Fibroblast of skin of right quadriceps (primary cell): ENCODE data around the gene NUMA1.

Source experiments
- DNase-seq: peaks from one replicate; pipeline ENCODE4 v3.0.0-alpha.2; 2013

Gene NUMA1

DNA sequence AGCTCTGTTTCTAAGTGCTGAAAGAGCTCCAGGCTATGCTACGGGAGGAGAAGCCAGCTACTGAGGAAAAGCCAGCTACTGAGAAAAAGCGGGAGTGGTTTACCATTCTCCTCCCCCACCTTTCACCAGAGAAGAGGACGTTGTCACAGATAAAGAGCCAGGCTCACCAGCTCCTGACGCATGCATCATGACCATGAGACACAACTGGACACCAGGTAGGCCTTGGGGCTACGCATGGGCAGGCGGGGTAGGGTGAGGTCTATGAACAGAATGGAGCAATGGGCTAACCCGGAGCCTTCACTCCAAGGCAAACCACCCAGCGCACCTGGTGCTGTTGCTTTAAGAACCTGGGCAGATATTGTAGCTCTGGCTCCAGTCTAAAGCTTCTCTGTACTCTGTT, 80.5 kb downstream of the NUMA1 start:
- no peak for DNase-seq

DNA sequence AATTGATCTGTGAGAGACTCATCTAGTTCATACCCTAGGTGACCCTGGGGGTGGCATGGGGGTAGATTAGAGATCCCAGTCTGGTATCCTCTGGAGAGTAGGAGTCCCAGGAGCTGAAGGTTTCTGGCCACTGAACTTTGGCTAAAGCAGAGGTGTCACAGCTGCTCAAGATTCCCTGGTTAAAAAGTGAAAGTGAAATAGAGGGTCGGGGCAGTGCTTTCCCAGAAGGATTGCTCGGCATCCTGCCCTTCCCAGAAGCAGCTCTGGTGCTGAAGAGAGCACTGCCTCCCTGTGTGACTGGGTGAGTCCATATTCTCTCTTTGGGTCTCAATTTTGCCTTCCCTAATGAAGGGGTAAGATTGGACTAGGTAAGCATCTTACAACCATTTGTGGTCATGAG, 81.0 kb downstream of the NUMA1 start:
- no peak for DNase-seq

DNA sequence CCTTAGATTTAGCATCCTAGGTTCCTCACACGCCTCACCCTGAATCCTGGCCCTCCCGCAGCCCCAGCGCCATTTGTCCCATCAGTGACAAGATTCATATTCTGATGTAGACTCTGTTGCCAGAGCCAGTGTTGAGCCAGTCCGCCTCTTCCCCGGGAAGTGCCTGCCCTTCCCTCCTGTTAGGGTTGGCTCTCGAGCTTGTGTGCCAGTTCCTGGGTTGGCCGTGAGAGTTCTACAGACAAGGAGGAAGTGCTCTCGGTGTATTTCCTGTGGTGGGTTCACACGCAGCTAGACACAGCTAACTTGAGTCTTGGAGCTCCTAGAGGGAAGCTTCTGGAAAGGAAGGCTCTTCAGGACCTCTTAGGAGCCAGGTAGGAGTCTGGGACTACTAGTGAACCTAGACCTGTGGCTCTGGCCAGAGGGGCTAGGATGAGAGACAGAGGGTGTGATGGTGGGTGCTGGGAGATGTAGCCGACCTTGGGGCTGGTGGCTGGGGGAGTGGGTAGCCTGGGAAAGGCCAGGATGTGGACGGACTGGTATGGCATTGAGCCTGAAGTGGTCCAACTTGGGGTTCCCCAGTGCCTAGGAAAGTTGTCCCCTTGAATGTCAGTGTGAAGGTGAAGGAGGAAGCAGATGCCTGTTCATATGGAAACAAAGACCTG, 81.6 kb downstream of the NUMA1 start, which contains the start of gene IL18BP:
Gene IL18BP (plus strand): TSS at position 261 of the 662 bp plus-strand sequence. CDS start 1,076 bp downstream, outside the sequence.
- DNase-seq = no peak

DNA sequence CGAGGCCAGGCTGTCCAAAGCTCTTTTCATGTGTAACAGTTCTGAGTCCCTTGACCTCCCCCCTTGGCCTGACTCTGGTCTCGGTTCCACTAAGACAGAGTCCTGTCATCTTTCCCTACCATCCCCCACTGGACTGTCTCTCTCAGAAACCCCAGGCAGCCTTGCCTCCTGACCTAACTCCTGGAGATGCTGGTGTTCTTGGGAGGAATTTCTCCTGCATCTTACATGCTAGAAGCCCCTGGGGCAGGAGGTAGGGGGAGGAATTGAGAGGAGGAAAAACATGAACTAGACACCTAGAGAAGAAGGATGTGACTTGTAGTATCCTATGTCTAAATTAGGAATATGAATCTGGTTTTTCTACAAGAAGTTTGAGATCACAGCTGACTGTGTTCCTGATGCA, 82.3 kb downstream of the NUMA1 start:
- DNase-seq = no peak

DNA sequence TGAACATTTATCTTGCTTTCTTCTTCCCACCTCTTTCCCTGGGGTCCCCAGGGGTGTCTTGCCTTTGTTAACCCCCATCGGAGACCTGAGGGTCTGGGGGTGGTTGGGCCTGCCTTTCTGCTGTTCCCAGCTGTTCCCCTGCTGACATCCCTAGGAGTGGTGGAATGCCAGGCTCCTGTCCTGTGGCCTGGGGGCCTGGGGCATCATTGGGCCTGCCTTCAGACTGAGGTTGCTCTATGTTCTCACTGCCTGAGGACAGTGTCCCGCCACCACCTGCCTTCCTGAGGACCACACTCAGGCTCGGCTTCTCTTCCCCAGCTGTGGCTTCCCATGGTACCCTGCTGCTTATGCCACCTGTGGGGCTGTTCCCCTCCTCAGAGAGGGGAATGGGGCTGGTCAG, 82.7 kb downstream of the NUMA1 start:
- no peak for DNase-seq

DNA sequence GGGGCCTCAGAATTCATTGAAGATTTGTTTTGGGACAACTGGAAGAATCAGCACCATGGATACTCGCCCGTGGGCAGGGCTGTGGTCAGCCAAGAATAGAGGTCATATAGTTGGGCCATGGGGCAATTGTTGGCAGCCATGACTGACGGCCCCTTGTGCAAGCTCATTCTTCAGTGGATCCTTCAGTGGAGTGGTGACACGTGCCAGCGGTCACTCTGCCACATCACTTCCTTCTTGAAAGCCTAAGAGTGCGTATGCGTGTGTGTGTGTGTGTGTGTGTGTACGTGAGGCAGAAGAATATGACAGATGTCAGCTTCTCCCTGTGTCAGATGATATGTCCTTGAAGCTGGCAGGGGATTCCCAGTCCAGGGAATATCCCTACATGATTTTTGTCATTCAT, 83.4 kb downstream of the NUMA1 start:
- DNase-seq = no peak

DNA sequence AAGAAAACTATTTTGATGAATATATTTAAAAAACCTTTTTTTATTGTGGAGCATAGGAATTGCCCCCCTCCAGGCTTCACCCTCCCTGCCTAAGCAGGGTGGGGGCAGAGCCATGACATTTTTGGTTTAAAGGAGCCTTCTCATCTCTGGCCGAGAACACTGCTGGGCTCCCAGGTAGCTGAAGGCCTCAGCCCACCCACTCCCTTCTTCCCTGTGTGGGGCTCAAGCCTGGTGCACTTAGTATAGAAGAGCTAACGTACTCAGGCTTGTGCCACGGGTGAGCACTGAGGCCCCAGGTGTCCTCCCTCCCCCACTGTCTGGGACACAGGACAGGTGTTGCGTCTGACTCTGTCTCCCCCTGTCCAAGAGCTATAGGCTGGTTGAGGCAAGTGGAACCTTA, 83.8 kb downstream of the NUMA1 start:
- DNase-seq = no peak

DNA sequence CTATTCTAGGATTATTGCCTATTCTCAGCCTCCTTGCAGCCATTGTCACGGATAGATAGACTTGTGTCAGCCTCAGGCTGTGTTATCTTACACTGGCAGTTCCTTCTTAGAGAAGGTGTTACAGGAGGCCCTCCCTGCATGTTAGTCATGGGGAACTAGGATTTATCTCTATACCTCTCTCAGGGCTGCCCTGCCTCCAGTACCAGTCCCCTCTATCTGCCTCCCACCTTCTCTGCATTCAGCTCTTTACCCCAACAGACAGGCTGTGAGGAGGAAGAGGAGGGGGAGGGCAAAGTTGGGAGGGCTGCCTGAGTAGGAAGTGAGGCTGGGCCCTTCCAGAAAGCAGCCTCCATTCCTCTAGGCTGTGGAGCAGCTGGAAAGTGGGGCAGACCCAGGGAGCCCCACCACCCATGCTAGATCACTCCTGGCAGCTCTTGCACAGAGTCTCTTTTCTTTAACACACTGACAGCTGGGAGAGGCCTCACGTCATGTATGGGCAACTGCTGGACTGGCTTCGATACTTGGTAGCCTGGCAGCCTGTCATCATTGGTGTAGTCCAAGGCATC, 84.5 kb downstream of the NUMA1 start:
- DNase-seq = no peak

DNA sequence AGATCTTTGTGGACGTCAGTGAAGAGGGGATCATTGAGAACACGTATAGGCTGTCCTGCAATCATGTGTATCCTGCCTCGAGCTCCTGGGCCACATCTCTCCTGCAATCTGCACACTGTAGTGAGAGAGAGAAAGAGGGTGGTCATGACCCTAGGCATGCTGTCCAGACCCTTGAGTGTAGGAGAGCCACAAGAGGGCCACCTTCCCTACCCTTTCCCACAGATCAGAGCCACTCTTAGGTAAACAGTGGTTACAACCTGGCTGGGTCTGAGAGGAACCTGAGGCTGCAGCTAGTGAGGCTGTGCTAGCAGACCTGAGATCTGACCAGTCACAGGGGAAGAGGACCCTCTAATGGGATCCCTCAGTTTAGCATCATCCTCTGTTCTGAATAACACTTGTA, 85.6 kb downstream of the NUMA1 start:
- DNase-seq = no peak

DNA sequence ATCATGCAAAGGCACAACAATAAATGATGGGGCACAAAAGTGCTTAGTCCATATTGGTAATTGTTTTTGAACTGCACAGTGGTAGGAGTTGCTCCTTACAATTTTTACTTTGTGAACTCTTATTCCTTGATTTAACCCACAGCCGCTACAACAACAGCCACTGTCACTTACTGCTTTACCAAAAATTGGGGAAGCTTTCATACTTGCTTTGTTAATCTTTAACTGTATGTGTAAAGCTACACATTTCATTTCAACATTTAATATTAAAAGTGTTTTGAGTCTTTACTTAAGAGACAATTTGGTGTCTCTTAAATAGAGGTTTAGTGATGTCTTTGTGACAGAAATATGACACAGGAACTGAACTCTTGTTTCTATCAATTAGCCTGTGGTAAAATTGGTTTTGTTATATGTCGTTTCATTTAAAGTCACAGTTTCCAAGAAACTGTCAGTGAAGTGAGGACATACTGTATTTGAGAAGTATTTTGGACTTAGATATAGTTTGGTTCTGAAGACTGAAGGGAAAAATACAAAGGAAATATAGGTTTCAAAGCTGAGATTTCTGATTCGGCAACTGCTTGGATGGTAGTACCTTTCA, 88.1 kb downstream of the NUMA1 start:
- DNase-seq = no peak

DNA sequence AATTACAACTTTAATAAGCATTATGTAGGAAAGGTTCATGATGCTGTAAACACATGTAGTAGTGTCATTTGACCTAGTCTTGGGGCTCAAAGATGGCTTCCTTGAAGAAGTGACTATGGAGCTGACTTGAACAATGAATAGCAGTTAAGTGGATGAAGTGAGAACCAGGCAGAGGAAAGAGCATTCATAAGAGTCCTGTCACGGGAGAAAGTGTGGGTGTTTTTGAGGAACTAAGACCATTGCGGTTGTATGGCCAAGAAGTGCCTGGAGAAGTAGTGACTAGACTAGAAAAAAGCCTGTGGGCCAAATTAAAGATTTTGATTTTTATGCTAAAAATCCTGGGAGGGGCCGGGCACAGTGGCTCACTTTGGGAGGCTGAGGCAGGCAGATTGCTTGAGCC, 88.8 kb downstream of the NUMA1 start:
- DNase-seq = no peak

DNA sequence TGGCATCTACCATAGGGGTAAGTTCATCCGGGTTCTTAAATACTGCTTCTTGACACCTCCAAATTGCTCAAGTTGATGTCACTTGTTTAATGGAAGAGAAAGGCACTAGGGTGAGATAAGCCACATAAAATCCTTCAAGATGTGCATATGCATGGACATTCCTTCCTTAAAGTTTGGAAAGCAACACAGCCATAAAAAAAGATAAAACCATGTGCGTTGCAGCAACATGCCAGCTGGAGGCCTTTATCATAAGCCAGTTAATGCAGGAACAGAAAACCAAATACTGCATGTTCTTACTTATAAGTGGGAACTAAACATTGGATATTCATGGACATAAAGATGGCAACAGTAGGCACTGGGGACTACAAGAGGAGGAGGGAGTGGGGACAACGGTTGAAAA, 89.6 kb downstream of the NUMA1 start:
- DNase-seq = no peak

DNA sequence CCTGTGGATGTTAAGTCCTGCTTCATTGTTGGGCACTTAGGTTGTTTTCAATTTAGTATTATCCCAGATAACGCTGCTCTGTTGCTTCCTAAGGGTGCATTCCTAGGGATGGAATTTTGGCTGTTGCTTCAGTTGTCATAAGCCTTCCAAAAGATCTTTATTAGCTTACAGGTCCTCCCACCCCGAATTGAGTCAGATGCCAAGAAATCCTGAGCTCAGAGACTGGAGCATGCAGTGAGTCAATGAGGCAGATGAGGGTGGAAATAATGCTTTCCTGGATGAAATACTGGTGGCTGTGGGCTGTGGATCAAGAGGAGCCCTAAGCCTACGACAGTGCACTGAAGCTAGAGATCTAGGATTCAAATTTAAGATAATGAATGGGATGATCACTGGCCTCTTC, 92.3 kb downstream of the NUMA1 start:
- DNase-seq = peak; percentile 85

DNA sequence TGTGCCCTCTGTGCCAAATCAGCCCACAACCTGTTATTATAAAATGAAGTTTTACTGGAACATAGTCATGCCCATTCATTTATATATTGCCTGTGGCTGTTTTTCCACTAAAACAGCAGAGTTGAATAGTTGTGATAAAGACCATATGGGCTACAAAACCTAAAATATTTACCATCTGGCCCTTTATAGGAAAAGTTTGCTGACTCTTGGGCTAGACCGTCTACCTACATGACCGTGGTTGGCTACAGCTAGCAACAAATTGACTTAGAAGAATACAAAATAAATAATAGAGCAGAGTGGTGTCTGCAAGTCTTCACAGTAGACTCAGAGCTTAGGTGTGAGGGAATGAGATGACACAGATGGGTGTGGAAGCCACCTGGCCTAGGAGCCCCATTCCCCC, 92.8 kb downstream of the NUMA1 start:
- no peak for DNase-seq

DNA sequence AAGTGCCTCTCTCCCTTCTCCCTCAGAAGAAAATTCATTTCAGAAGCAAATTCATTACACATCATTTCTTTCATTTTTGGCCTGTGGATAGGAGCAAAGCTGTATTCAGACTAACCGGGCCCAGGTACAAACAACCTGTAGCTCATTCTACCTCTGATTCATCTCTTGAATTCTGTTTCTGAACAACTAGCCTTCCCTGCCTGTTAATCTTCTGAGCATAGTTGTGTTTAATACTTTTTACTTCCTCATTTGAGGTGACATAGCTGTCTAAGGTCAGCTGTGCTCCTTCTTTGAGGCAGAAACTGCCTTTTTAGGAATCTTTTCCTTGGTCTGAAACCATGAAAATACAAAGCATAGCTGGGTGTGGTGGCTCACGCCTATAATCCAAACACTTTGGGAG, 94.2 kb downstream of the NUMA1 start:
- no peak for DNase-seq

DNA sequence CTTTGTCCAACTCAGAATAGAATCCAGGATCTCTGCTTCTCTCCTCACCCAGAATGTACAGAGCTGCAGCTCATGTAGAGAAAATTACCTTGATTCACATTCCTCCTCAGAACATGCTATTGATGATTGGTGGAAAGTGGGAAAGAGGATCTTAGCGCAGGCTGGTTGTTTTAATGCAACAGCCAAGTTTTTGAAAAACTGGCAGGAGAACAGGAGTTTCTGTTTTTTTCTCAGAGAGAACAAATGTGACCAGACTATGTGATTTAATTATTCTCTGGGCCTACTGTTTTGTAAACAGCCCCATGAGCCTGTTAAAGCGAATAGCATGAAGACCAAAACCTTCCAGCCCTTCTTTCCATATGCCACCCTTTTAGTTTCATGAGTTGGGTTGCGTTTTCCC, 100.7 kb downstream of the NUMA1 start:
- DNase-seq = no peak

DNA sequence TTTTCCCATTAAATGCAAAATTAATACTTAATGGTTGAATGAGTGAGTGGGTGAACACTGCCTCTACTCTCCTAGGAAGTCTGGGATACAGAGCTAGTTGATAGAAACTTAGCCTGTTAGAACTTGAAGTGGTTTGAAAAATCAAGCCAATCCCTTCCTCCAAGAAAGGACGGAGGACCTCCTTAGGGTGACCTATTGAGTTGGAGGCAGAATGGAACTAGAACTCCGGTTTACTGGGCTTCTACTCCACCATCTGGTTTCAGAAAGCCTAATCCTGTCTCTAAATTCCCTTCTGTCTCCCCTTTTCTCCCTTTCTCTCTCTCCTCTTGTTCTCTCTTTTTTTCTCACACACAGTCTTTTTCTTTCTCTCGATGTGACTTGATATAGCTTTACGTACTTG, 101.2 kb downstream of the NUMA1 start:
- DNase-seq = no peak

DNA sequence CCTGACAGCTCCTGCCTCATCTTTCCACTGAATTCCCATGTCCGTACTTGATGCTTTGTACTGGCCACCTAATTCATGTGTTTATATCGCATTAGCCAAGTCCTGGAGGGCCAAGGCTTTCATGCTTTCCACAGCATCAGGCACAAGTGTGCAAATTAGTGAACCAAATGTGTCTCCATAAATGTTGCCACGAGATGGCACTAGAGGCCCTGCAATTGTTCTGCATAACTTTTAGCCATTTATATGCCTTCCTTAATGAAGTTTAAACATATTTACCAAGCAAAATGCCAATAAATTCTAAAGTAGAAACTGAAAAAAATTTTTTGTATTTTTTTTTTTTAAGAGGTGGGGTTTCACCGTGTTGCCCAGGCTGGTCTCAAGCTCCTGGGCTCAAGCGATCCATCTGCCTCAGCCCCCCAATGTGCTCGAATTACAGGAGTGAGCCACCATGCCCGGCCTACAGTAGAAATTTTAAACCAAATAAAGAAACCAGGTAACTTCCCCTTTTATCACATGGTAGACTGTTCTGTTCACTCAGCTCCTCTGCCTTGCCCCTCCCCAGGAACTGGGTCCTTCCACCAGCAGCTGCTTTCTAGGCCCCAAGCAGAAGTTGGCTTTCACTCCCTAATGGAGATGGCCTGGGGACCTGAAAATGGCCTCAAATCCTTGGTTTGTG, 102.5 kb downstream of the NUMA1 start:
- DNase-seq = peak; percentile 44

DNA sequence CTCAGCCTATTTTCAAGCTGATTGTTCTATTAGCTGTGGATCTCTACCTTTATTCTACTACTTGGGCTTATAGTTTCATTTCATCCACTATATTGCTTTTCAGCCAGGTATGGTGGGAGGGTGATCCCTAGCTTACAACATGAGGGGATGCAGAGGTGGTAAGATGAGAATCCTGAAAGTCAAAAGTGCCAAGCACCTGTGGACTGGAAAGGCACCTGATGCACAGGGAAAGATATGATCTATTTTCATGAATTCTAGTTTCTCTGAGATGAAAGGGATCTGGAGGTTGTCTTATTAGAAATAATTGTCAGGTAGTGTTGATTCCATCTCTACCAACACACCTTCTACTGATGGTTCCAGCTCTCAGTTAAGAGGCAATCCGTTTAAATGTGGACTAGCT, 103.3 kb downstream of the NUMA1 start:
- DNase-seq = no peak

DNA sequence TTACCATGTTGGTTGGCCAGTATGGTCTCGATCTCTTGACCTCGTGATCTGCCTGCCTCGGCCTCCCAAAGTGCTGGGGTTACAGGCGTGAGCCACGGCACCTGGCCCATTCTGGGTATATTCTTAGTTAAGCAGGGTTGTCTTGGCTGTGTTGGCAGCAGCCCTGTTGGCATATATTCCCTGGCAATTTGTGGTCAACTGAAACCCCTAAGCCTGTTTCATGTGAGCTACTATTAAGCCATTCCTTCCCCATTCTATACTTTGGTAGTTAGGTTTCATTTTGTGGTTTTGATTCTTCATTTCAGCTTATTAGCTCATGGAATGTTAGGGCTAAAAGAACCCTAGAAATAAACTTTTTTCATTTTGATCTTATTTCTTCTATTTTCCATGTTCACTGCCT, 103.8 kb downstream of the NUMA1 start:
- DNase-seq = no peak

DNA sequence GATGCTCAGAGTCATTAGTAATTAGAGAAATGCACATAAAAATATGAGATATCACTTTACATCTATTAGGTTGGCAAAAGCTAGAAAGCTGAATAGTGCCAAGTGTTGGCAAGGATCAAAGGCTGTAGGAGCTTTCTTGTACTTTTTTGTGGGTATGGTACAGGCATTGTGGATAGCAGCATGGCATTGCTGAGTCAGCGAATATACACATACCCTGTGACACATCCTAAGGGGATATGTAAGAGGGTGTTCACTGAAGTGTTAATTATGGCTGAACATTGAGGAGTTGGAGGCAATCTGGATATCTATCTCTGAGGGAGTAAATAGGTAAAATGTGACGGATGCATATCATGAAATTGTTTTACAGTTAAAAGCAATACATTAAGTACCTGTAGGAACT, 108.7 kb downstream of the NUMA1 start:
- no peak for DNase-seq

DNA sequence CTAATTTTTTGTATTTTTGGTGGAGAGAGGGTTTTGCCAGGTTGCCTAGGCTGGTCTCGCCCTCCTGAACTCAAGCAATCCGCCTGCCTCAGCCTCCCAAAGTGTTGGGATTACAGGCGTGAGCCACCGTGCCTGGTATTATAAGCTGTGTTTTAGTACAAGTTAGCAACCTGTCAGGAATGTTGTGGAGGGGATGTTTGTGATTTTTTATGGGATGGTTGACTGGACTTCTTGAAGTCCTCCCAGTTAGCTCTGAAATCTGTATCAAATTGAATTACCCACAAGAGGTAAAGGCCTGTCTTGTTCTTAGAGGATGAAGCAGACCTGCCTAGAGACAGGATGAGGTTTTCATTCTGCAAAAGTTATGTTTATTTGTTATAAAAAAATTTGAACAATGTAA, 115.7 kb downstream of the NUMA1 start:
- DNase-seq = no peak

DNA sequence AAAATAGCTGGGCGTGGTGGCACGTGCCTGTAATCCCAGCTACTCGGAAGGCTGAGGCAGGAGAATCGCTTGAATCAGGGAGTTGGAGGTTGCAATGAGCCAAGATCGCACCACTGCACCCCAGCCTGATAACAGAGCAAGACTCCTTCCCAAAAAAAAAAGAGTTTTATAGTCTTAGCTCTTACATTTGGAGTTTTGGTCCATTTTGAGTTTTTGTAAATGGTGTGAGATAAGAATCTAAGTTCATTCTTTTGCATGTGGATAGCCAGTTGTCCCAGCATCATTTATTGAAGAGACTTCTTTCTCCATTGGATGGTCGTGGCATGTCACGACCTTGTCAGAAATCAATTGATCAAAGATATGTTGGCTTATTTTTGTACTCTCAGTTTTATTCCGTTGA, 116.9 kb downstream of the NUMA1 start:
- DNase-seq = no peak

DNA sequence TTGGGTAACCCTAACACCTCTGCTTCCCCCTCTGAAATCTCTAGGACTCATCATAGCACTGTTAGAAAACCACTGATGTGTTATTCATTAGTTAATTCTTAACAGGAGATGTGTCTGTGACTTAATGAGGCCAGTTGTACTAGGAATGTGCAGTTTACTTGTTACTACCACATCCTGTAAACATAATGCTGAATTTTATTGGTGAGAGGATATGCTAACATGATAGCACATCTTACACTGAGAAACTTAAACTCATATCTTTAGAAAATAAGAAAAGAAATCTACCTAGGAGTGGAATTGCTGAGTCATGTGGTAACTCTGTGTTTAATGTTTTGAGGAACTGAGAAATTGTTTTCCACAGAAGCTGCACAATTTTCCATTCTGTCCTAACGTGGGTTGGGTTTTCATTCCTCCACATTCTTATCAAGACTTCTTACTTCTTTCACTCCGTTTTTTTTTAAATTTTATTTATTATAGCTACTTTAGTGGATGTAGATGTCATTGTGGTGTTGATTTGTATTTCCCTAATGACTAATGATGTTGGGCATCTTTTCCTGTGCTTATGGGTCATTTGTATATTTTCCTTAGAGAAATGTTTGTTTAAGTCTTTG, 117.8 kb downstream of the NUMA1 start:
- DNase-seq = peak; percentile 28
